Smooth muscle cell (in vitro differentiated cells): ENCODE measurements around the gene IFI35. TPM values are rescaled to one million over a fixed set of nuclear protein-coding genes. Genes with fewer than 3 reads are reported as not detected.

Source experiments
- DNase-seq: peaks from one replicate; lab custom pipeline; 2025; ENCODE audit not compliant: unreplicated experiment; lab: John Stamatoyannopoulos, UW
- H2AFZ ChIP-seq: fragments of 200-600 bp; sonication (generic); 2 replicates; pipeline ENCODE4 v1.6.0; 2016; ENCODE audit warnings: antibody characterized with exemption, low read depth, mild to moderate bottlenecking
- H3F3A ChIP-seq: fragments of 200-600 bp; sonication (generic); 2 replicates; pipeline ENCODE4 v1.6.0; 2017; ENCODE audit warnings: antibody characterized with exemption, low read depth
- H3K27ac ChIP-seq: fragments of 200-600 bp; sonication (generic); 2 replicates; pipeline ENCODE4 v1.5.1; 2016; ENCODE audit warnings: low read depth, mild to moderate bottlenecking
- H3K27me3 ChIP-seq: fragments of 200-600 bp; sonication (generic); 2 replicates; pipeline ENCODE4 v1.6.1; 2016; ENCODE audit warnings: low read depth, mild to moderate bottlenecking
- H3K36me3 ChIP-seq: fragments of 200-600 bp; sonication (generic); 2 replicates; pipeline ENCODE4 v1.5.1; 2016; ENCODE audit warnings: low read depth
- H3K4me1 ChIP-seq: fragments of 200-600 bp; sonication (generic); 2 replicates; pipeline ENCODE4 v1.5.1; 2016; ENCODE audit warnings: low read depth
- H3K4me2 ChIP-seq: fragments of 200-600 bp; sonication (generic); 2 replicates; pipeline ENCODE4 v1.6.0; 2016; ENCODE audit warnings: mild to moderate bottlenecking
- H3K4me3 ChIP-seq: fragments of 200-600 bp; sonication (generic); 2 replicates; pipeline ENCODE4 v1.5.1; 2016; ENCODE audit warnings: mild to moderate bottlenecking
- H3K79me2 ChIP-seq: fragments of 200-600 bp; sonication (generic); 2 replicates; pipeline ENCODE4 v1.6.0; 2016; ENCODE audit warnings: low read depth, mild to moderate bottlenecking
- H3K9ac ChIP-seq: fragments of 200-600 bp; sonication (generic); 2 replicates; pipeline ENCODE4 v1.6.0; 2016; ENCODE audit warnings: low read depth
- H3K9me3 ChIP-seq: fragments of 200-600 bp; sonication (generic); replicated peaks from 2 replicates; pipeline ENCODE4 v1.5.1; 2016; ENCODE audit warnings: low read depth
- H4K20me1 ChIP-seq: fragments of 200-600 bp; sonication (generic); 2 replicates; pipeline ENCODE4 v1.6.0; 2016; ENCODE audit warnings: low read depth
- WGBS: methylation state at CpG from one replicate; pipeline ENCODE4 v1.1.7; 2016; ENCODE audit warnings: low lambda C conversion rate; 5-methylcytosine and 5-hydroxymethylcytosine counted together
- polyA plus RNA-seq: library from polyadenylated mRNA; unstranded; fragments of >200 nt; fragmentation: Nextera tagmentation; extraction: Ambion mirVana; gene quantifications from 2 replicates; pipeline ENCODE4 v1.2.1, GENCODE V29; 2016
- total RNA-seq: library from RNA; depleted of rRNA; stranded (reverse); fragments of >200 nt; gene quantifications from 2 replicates; pipeline ENCODE4 v1.2.3, GENCODE V29; 2014
- TF ChIP-seq, protein P1 (sequence below): fragments of 200-600 bp; sonication (generic); IDR thresholded peaks from 2 replicates; pipeline ENCODE4 v1.5.1; 2017; ENCODE audit warnings: borderline replicate concordance, mild to moderate bottlenecking, antibody characterized with exemption; ENCODE audit not compliant: insufficient read depth, poor library complexity, severe bottlenecking

Gene IFI35
- total and polyA plus RNA-seq, 2 experiments from 2014 or later, result 1.9 to 6.3 TPM

DNA sequence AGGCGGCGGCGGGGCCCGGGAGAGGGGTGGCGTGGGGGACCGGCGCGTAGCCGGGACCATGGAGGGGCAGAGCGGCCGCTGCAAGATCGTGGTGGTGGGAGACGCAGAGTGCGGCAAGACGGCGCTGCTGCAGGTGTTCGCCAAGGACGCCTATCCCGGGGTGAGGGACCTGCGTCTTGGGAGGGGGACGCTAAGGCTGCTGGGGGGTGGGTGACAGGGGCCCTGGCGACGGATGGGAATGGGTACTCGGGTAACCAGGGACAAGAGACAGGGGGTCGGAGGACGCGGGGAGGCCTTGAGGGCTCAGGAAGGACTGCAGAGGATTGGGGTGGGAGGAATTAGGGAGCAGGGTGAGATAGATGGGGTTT is 18.7 kb downstream of the IFI35 start:
- no CpG with 5 or more reads among the region's 27 CpGs for WGBS
- H3K4me3 ChIP-seq, result peak overlapping the region; percentile 67
- H3K79me2 ChIP-seq, result peaks cover 15% of the 10 kb centered on the region
- H3K4me1 ChIP-seq, result peaks cover 3% of the 10 kb centered on the region
- H3K9me3 ChIP-seq, result no peaks in the 10 kb centered on the region
- no peak overlapping the region for H2AFZ ChIP-seq
- H3K9ac ChIP-seq, result no peak overlapping the region
- H3K4me2 ChIP-seq, result peak overlapping the region; percentile 98
- no peaks in the 10 kb centered on the region for H3K27me3 ChIP-seq
- no peak overlapping the region for H3K27ac ChIP-seq
- no peaks in the 10 kb centered on the region for H3K36me3 ChIP-seq
- peaks cover 3% of the 10 kb centered on the region for H4K20me1 ChIP-seq
- H3F3A ChIP-seq, result peaks cover 5% of the 10 kb centered on the region
- no peak for DNase-seq
- TF ChIP-seq, protein P1, sequence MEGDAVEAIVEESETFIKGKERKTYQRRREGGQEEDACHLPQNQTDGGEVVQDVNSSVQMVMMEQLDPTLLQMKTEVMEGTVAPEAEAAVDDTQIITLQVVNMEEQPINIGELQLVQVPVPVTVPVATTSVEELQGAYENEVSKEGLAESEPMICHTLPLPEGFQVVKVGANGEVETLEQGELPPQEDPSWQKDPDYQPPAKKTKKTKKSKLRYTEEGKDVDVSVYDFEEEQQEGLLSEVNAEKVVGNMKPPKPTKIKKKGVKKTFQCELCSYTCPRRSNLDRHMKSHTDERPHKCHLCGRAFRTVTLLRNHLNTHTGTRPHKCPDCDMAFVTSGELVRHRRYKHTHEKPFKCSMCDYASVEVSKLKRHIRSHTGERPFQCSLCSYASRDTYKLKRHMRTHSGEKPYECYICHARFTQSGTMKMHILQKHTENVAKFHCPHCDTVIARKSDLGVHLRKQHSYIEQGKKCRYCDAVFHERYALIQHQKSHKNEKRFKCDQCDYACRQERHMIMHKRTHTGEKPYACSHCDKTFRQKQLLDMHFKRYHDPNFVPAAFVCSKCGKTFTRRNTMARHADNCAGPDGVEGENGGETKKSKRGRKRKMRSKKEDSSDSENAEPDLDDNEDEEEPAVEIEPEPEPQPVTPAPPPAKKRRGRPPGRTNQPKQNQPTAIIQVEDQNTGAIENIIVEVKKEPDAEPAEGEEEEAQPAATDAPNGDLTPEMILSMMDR, result no peak

DNA sequence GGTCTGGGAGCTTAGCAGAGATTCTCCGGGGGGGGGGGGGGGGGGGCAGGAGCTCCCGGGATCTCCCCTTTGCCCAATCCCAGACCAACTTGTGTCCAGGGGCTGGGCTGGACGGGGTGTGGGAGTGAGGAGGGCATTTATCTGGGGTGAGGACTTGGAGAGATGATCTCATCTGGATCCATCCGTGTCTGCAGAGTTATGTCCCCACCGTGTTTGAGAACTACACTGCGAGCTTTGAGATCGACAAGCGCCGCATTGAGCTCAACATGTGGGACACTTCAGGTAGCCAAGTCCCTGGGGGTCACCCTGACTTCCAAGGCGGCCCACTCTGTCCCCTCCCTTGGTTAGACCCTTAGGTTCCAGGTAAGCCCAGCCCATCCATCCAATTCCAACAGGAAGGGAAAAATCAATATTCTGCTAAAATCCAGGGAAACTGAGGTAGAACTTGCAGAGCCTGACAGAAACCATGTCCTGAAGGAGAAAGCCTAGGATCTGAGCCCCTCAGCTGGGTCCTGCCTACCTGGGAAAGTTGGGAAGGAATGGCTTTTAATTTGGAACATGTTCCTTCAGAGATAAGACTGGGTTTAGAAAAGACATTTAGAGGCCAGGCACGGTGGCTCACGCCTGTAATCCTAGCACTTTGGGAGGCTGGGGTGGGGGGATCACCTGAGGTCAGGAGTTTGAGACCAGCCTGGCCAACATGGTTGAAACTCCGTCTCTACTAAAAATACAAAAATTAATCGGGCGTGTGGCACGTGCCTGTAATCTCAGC is 19.4 kb downstream of the IFI35 start:
- Histone ChIP-seq H2AFZ (no peak overlapping the region), H3K27me3 (no peaks in the 10 kb centered on the region), H3K4me1 (no peaks in the 10 kb centered on the region), H3K36me3 (no peaks in the 10 kb centered on the region), H3K27ac (no peak overlapping the region), H4K20me1 (no peaks in the 10 kb centered on the region), H3K9ac (no peak overlapping the region), H3K79me2 (peaks cover 10% of the 10 kb centered on the region), H3F3A (peaks cover 2% of the 10 kb centered on the region), H3K4me3 (peak overlapping the region; percentile 67), H3K4me2 (no peak overlapping the region), H3K9me3 (no peaks in the 10 kb centered on the region)
- DNase-seq, result no peak
- 83% methylated on average over 12 of the region's 16 CpGs for WGBS
- TF ChIP-seq, protein P1, result no peak

DNA sequence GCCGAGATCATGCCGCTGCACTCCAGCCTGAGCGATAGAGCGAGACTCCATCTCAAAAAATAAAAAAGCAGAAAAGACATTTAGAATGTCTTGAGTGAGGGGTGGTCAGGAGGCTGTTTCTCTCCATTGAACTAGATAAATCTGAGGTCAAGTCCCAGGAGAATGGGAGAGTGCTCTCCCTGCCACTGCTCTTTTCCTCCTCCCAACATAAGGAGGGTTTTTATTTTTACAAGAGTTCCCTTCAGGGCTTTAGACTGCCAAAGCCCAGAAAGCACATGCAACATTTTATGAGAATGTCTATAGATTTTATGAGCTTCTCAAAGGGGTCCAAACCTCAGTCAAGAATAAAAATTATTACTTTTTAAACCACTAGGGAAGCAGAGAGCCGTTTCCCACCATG is 20.0 kb downstream of the IFI35 start:
- Histone ChIP-seq H3K4me1 (no peaks in the 10 kb centered on the region), H2AFZ (no peak overlapping the region), H3K4me3 (no peak overlapping the region), H3K4me2 (no peak overlapping the region), H3K36me3 (no peaks in the 10 kb centered on the region), H4K20me1 (no peaks in the 10 kb centered on the region), H3K79me2 (peaks cover 4% of the 10 kb centered on the region), H3K9ac (no peak overlapping the region), H3K27me3 (no peaks in the 10 kb centered on the region), H3K9me3 (no peaks in the 10 kb centered on the region), H3F3A (peaks cover 2% of the 10 kb centered on the region), H3K27ac (no peak overlapping the region)
- no peak for DNase-seq
- WGBS, result 88% methylated on average over 5 of the region's 5 CpGs
- TF ChIP-seq, protein P1, result no peak
